ENCODE results near the gene KIFAP3.

- TF ChIP-seq, protein P1, sequence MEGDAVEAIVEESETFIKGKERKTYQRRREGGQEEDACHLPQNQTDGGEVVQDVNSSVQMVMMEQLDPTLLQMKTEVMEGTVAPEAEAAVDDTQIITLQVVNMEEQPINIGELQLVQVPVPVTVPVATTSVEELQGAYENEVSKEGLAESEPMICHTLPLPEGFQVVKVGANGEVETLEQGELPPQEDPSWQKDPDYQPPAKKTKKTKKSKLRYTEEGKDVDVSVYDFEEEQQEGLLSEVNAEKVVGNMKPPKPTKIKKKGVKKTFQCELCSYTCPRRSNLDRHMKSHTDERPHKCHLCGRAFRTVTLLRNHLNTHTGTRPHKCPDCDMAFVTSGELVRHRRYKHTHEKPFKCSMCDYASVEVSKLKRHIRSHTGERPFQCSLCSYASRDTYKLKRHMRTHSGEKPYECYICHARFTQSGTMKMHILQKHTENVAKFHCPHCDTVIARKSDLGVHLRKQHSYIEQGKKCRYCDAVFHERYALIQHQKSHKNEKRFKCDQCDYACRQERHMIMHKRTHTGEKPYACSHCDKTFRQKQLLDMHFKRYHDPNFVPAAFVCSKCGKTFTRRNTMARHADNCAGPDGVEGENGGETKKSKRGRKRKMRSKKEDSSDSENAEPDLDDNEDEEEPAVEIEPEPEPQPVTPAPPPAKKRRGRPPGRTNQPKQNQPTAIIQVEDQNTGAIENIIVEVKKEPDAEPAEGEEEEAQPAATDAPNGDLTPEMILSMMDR (IDR thresholded peaks at IDR 0.05; ENCODE audit: low read depth, low read length, missing input control) = no peak
- TF ChIP-seq, protein P2, sequence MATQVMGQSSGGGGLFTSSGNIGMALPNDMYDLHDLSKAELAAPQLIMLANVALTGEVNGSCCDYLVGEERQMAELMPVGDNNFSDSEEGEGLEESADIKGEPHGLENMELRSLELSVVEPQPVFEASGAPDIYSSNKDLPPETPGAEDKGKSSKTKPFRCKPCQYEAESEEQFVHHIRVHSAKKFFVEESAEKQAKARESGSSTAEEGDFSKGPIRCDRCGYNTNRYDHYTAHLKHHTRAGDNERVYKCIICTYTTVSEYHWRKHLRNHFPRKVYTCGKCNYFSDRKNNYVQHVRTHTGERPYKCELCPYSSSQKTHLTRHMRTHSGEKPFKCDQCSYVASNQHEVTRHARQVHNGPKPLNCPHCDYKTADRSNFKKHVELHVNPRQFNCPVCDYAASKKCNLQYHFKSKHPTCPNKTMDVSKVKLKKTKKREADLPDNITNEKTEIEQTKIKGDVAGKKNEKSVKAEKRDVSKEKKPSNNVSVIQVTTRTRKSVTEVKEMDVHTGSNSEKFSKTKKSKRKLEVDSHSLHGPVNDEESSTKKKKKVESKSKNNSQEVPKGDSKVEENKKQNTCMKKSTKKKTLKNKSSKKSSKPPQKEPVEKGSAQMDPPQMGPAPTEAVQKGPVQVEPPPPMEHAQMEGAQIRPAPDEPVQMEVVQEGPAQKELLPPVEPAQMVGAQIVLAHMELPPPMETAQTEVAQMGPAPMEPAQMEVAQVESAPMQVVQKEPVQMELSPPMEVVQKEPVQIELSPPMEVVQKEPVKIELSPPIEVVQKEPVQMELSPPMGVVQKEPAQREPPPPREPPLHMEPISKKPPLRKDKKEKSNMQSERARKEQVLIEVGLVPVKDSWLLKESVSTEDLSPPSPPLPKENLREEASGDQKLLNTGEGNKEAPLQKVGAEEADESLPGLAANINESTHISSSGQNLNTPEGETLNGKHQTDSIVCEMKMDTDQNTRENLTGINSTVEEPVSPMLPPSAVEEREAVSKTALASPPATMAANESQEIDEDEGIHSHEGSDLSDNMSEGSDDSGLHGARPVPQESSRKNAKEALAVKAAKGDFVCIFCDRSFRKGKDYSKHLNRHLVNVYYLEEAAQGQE (IDR thresholded peaks at IDR 0.05) = no peak
- TF ChIP-seq, protein P3, sequence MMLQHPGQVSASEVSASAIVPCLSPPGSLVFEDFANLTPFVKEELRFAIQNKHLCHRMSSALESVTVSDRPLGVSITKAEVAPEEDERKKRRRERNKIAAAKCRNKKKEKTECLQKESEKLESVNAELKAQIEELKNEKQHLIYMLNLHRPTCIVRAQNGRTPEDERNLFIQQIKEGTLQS (IDR thresholded peaks at IDR 0.05) = no peak
Measured at GRCh38 chr1:170071378-170071777, 3.1 kb downstream of the KIFAP3 start.
